CD4-positive, alpha-beta T cell treated with Interferon gamma for 1 hour (primary cell): Measurements from ENCODE around the gene ADGRE1.

ENCODE experiments used
- DNase-seq: peaks from one replicate; pipeline ENCODE4 v3.0.0-alpha.2; 2020

Gene ADGRE1

DNA sequence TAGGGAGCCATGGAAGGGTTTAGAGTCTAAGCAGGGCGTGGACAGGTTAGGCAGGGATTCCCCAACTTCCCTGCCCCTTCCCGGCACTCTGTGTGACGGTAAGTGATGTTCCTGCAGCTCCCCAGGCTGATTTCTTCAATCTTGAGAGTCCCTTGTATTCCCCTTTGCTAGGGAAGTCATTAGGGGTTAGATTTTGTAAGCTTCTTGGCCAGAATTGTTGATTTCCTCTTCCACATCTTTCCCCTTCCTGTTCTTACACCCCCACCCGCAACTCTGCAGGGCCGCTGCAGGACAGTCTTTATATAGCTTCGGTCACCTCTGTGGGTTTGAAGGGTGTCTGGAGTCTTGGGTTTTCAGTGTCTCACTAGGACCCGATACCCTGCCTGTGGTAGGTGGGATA, 10.6 kb upstream of the ADGRE1 start:
- peak; percentile 42 for DNase-seq

DNA sequence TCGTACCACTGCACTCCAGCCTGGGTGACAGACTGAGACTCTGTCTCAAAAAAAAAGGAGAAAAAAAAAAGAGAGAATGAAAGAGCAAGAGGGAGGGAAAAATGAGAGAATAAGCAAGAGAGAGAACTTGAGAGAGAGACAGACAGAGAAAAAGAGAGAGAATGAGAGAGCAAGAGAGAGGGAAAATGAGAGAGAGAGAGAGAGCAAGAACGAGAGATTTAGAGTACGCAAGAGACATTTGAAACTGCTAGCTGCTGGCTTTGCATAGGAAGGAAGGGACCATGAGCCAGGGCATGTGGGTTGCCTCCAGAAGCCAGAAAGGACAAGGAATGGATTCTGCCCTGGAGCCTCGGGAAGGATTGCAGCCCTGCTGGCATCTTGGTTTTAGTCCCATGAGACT, 9.6 kb upstream of the ADGRE1 start:
- no peak for DNase-seq

DNA sequence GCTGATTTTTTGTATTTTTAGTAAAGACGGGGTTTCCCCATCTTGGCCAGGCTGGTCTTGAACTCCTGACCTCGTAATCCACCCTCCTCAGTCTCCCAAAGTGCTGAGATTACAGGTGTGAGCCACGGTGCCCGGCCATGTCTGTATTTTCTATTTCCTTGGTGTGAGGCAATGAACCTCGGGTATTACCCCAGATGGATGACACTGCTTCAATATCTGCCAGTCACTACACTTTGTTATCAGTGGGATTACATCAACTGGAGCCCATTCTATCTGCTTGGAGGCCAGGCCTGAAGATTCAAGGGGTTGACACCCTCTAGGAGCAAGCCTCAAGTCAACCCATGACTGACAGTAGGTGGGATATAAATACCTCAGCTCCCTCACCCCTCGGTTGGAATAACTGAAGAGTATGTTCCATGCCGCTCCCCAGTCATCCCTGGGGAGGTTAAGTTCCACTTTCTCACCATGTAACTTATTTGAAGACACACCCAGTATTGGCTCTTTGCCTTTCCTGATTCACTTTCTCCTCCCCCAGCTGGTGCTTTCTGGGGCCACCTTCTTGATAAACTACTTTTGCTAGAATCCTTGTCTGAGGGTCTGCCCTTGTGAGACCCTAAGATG, 992 bp upstream of the ADGRE1 start:
- DNase-seq, result peak; percentile 3

DNA sequence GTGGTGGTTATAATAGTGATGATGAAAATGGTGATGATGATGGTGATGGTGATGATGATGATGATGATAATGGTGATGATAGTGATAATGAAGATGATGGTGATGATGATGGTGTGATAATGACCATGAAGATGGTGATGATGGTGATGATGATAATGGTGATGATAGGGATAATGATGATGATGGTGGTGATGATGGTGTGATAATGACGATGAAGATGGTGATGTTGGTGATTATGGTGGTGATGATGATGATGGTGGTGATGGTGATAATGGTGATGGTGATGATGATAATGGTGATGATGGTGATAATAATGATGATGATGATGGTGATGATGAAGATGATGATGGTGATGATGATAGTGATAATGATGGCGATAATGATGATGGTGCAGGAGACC, 1.6 kb downstream of the ADGRE1 start:
- DNase-seq, result no peak

DNA sequence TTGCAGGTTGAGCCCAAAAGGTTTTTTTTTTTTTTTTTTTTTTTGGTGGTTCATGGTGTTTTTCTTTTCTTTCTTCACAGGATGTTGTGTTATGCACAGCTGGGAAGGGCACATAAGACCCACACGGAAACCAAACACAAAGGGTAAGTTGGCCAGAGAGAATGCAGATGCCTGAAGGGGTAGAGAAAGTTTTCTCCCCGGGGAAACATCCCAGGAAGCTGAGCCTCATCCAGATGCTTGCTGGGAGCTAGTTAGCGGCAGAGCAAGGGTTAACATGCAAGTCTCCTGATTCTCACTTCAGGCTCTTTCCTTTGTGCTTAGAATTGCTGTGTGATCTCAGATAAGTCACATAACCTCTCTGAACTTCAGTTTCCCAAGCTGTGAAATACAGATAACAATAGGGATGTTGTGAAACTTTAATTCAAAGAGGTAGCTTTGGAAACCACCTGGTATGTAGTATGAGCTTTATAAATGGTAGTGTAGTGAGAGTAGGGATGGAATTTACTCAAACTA, 3.1 kb downstream of the ADGRE1 start:
- DNase-seq, result no peak

DNA sequence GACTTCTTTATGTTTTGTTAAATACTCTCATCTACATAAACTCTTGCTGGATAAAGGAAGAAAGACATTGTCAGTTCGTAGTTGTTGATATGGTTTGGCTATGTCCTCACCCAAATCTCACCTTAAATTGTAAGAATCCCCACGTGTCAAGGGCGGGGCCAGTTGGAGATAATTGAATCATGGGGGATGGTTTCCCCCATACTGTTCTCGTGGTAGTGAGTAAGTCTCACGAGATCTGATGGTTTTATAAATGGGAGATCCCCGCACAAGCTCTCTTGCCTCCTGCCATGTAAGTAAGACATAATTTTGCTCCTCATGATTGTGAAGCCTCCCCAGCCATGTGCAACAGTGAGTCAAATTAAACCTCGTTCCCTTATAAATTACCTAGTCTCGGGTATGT, 3.6 kb downstream of the ADGRE1 start:
- peak; percentile 14 for DNase-seq

DNA sequence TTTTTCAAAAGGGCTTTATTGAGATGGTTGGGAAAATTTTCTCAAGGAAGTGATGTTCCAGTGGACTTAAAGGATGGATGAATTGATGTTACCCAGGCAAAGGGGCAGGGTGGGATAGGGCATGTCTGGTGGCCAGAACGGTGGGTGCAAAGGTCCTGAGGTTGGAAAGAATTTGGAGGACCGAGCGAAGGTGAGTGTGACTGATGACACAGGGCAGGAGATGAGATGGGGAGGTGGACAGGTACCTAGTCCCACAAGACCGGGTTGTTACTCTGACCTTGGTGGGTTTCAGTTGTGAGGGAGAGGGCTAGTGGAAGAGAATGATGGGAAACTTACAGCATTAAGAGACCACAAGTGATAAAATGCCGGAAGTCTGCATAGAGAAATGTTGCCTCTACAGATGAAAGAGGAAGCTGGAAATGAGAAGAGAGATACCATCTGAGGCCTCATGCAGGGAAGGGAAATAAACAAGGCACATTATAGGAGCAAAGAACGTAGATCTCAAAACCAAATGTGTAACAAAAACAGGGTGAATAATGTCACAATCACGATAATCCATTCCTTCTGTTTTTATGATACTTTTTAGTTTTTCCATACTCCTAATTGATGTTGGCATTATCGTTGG, 4.5 kb downstream of the ADGRE1 start:
- DNase-seq, result no peak

DNA sequence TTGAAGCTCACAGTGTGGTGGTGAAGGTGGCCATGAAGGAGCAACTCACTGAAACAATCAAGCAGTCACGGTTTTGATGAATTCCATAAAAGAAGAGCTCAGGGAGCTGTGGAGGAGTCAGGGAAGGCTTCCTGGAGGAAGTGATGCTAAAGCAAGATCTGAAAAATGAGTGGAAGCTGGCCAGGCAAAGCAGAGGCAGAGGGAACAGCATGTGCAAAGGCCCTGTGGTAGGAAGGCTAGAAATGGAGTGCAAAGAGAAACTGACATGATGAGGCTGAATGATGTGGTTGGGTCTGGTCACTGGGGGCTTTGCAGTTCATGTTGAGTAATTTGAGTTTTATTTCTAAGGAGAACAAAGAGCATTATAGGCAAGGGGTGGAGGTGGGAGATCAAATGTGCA, 6.9 kb downstream of the ADGRE1 start:
- no peak for DNase-seq

DNA sequence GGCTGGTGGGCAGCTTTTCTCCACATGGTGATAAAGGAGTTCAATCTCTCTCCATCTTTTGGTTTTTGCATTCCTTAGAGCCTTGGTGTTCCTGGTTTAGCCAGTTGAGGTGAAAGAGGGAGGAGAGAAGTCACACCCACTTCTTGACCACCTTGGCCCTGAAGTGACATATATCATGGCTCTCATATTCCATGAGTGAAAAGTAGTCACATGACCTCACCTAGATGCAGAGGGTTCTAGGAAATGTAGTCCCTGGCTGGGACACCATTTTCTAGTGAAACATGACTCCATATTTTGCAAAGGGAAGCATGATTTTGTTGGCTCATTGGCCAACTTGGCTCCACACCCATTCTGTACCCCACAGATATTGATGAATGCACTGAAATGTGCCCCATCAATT, 16.1 kb downstream of the ADGRE1 start:
- DNase-seq, result no peak

DNA sequence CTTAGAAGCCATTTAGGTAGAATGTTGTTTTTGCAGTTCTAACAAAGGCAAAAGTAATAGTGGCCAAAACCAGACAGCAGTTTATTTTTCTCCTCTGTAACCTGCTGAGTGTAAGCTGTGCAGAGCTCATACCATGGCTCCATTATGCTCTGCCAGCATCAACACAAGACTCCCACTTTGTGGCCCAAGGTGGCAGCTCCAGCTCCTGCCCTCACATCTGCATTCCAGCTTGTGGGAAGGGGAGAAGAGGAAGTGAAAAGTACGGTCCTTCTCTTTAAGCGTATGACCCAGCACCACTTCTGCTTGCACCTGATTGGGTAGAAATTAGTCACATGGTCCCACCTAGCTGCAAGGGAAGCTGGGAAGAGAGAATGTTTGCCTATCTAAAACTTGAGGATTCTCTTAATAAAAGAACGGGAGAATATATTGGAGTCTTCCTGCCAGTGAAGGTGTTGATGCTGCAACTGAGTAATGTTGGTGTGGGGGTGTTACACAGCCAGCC, 19.2 kb downstream of the ADGRE1 start:
- no peak for DNase-seq

DNA sequence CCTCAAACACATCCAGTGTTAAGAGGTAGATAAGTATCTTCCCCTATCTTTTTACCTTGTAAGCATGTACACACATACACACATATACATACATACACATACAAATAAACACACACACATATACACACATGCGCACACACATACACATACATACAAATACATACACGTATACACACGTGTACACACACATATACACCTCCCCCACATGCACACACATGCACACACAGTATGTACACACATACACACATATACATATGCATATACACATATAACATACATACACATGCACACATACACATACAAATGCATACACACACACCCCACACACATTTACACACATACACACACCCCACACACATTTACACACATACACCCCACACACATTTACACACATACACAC, 24.1 kb downstream of the ADGRE1 start:
- DNase-seq, result no peak

DNA sequence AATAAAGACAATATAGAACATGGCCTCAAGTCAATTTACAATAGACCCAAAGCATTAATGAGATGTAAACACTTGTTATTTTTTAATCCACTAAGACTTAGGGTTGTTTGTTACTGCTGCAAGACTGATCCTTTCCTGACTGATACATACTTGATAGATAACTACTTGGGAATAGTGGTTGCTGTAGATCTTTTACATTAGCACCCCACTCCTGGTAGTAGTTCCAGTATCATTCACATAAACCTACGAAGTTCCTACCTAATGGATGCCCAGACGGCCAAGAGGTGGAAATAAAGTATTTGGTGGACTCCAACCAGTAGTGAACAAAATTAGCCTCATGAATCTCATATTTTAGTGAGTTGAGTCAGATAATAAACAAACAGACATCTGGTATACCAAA, 26.9 kb downstream of the ADGRE1 start:
- no peak for DNase-seq

DNA sequence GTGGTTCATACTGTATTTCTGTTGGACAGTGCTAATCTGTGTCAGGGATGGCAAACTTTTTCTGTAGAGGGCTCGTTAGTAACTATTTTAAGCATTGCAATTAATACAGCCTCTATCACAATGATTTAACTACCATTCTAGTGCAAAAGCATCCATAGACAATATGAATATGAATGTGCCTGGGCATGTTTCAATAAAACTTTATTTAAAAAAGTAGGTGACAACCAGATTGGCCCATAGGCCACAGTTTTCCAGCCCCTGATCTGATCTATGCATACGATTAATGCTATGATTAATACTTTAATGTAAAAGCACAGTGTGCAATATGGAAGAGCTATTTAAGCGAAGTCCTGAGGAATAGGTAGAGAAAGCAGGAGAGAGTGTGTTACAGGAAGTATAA, 29.6 kb downstream of the ADGRE1 start:
- no peak for DNase-seq

DNA sequence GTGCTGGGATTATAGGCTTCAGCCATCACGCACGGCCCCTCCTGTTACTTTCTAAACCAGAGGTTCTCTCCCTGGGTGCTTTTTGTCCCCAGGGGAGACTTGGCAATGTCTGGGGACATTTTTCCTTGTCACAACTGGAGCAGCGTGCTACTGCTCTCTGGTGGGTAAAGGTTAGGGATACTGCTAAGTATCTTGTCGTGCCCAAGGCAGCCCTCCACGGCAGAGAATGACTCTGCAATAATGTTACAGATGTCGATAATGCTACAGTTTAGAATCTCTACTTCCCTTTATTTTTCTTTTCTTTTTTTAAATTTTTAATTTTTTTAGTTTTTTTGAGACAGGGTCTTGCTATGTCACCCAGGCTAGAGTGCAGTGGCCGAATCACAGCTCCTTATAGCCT, 38.0 kb downstream of the ADGRE1 start:
- no peak for DNase-seq

DNA sequence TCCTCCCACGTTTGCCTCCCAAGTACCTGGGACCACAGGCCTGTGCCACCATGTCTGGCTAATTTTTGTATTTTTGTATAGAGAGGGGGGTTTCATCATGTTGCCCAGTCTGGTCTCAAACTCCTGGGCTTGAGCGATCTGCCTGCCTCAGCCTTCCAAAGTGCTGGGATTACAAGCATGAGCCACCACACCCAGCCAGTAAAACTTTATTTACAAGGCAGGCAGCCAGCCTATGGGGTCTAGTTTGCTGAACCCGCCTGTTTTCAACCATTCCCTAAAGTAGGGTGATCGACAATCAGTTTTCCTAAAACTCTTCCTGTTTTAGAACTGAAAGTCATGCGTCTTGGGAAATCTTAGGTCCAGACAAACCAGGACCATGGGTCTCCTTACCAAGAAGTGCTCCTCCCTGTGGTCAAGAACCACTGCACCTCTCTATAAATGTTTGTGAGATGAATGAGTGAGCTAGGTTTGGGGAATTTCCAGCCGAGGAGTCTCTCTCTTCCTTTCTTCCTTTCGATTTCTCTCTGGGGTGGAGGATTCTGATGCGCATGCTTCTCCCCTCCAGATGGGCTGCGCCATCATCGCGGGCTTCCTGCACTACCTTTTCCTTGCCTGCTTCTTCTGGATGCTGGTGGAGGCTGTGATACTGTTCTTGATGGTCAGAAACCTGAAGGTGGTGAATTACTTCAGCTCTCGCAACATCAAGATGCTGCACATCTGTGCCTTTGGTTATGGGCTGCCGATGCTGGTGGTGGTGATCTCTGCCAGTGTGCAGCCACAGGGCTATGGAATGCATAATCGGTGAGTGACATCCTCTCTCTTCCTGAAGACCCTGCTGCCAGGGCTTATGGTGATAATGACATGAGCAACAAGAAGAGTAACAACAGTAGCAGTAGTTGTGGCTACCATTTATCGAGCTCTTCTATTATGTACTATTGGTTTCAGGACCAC, 38.7 kb downstream of the ADGRE1 start:
- peak; percentile 2 for DNase-seq

DNA sequence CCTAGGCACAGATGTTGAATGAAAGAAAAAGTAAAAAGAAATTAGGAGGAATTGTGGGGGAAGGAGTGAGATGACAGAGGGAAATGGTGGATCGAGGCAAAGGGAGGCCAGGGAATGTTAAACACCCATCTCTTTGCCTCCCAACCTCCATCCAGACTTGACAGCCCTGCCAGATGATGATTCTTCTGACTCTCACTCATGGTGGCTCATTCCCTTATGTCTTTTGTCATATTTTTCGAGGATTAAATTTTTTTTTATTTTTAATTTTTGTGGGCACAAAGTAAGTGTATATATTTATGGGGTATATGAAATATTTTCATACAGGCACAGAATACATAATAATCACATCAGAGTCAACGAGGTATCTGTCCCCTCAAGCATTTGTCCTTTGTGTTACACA, 42.8 kb downstream of the ADGRE1 start:
- no peak for DNase-seq

DNA sequence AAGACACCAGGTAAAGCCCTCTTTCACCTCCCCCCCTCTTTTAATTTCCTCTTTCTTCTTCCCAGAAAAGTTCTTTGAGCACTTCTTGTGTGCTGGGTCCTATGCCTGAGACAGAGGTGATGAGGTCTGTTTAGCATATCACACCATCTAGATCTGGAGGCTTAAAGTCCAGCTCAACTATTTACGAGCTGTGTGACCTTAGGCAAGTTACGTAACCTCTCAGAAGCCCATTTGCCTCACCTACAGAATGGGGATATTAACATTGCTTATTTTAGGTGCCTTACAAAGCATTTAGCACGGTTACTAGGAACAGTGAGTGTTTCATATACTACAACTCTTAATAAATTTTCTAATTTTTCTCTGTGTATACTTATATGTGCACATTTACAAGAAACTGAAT, 47.7 kb downstream of the ADGRE1 start:
- no peak for DNase-seq

DNA sequence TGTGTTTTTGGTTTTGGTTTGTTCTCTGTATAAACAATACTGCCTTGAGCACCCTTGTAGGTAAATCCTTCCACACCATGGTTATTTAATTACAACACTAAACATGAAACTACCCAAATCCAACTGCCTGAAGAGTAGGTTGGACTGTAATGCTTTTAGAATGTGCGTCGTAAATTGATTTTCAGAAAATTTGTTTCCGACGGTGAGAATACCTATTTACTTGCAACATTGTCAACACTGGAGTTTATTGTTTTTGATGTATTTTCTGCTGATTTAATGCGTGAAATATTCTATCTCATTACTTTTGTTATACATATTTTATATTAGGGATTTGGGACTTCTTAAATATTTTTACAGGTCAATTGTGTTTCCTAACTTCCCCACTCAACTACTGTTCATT, 48.2 kb downstream of the ADGRE1 start:
- DNase-seq, result no peak

DNA sequence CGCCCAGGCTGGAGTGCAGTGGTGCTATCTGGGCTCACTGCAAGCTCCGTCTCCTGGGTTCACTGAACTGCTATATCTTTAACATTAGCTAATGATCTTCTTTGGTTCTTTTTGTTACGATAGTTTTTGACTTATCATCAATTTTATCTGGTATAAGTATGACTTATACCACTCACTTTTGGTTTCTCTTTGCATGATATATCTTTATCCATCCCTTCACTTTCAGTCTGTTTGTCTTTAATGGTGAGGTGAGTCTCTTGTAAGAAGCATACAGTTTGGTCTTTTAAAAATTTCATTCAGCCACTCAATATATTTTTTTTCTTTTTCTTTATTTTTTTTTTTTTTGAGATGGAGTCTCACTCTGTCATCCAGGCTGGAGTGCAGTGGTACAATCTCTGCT, 58.4 kb downstream of the ADGRE1 start:
- no peak for DNase-seq

DNA sequence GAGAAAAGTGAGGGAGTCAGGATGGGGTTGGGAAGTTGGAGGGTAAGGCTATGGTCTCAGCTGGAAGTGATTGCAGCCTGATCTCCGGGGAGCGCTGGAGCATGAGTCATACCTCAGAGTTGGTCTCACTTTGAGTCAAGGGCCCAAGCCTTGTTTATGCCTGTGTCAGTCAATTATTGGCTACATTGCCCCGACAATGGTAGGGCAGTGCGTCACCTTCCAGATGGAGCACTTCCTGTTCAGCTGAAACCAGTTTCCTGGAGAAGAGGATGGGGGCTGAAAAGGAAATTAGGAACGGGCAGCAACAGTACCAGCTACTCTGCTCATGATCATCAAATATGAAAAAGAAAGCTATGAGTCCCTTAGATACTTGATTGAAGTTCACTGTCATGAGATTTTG, 60.4 kb downstream of the ADGRE1 start:
- peak; percentile 13 for DNase-seq

DNA sequence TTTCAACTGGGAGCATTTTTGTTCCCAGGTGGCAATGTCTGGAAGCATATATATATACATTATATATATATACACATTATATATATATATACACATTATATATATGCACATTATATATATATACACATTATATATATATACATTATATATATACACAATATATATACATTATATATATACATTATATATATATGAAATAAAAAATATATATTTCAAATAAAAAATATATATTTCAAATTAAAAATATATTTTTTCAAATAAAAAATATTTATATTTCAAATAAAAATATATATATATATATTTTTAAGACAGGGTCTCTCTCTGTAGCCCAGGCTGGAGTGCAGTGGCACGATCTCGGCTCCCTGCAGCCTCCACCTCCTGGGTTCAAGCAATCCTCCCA, 61.5 kb downstream of the ADGRE1 start:
- DNase-seq, result no peak

DNA sequence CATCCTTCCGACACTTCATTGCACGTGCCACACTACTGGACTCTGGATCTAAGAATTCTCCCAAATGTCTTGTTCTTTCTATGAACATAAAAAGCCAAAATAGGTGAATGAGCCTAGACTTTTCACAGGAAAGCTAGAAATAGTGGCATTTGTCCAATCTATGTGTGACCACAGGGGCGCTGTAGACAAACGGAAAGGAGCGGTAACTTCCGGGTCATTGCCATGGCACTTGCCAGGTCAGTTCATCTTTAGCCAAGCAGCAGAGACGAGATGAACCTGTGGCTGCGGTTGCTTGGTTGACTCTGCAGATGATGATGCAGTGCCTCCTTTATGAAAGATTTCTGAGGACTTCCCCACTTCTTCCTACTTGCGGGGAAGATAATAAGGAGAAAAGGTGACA, 65.6 kb downstream of the ADGRE1 start:
- DNase-seq, result no peak

DNA sequence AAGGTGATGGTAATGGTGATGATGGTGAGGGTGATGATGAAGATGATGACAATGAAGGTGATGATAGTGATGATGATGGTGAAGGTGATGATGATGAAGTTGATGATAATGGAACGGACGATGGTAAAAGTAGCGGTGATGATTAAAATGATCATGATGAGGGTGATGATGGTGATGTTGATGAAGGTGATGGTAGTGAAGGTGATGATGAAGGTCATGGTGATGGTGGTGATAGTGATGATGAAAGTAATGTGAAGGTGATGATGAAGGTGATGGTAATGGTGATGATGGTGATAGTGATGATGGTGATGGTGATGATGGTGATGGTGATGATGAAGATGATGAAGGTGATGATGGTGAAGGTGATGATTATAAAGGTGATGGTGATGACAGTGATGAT, 67.7 kb downstream of the ADGRE1 start:
- no peak for DNase-seq

DNA sequence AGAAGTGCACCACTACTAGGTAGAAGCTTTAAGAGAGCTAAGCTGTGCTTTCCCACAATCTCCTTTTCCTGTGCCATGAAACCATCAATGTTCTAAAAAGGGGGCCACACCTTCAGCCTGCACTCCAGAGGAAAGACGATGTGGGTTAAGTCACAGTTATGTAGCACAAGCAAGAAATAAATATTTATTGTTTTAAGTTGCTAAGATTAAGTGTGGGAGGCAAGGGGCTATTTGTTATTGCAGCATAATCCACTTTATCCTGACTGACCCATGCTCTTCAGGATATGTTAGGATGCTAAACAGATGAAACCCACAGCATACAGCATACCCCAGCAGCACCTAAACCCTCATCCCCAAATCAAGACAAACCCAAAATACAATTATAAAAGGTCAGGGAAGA, 69.2 kb downstream of the ADGRE1 start:
- no peak for DNase-seq
